K562 (cell line): ENCODE measurements around the gene ZSCAN32. TPM values are rescaled to one million over a fixed set of nuclear protein-coding genes. Genes with fewer than 3 reads are reported as not detected.
A peak's percentile ranks its signal among the peaks of the same experiment; 100 is the strongest.

Experiments used
- BRCA1 ChIP-seq, 2 experiments: fragments of 450-650 bp in 1 of 2; sonication (generic) in 1 of 2; formaldehyde crosslinking in 1 of 2; IDR thresholded peaks; 2 replicates each; pipeline versions ENCODE4 v1.5.0 to v1.6.1; 2017 to 2020; ENCODE audit warnings: mild to moderate bottlenecking in 1 of 2, missing genetic modification reagents in 1 of 2
- CEBPZ ChIP-seq: fragments of 150-350 bp; IDR thresholded peaks from 2 replicates; pipeline ENCODE4 v1.6.1; 2014; ENCODE audit warnings: low read depth, mild to moderate bottlenecking, low read length, borderline replicate concordance
- DEAF1 ChIP-seq: fragments of 450-650 bp; formaldehyde crosslinking; IDR thresholded peaks from 2 replicates; pipeline ENCODE4 v1.4.0; 2020; ENCODE audit warnings: mild to moderate bottlenecking, moderate library complexity
- HNRNPH1 ChIP-seq: fragments of 200-400 bp; formaldehyde crosslinking; optimal IDR thresholded peaks from 2 replicates; pipeline ENCODE3; 2017; ENCODE audit warnings: low read depth, mild to moderate bottlenecking, low read length, moderate library complexity
- ID3 ChIP-seq, 2 experiments: fragments of 250-450 bp in 1 of 2; fragments of 450-650 bp in 1 of 2; sonication (Bioruptor Pico) in 1 of 2; IDR thresholded peaks; 2 replicates each; pipeline versions ENCODE4 v1.6.1 to v1.8.0; 2016 to 2021; ENCODE audit warnings: mild to moderate bottlenecking in 2 of 2, moderate library complexity in 2 of 2, missing compliant biosample characterization in 1 of 2, missing genetic modification characterization in 1 of 2
- MAX ChIP-seq: sonication (generic); formaldehyde crosslinking; IDR thresholded peaks from 2 replicates; pipeline ENCODE4 v1.9.0; 2022; ENCODE audit warnings: mild to moderate bottlenecking, missing genetic modification reagents
- PHF8 ChIP-seq: fragments of 200-600 bp; sonication (generic); IDR thresholded peaks from 2 replicates; pipeline ENCODE4 v1.6.1; 2012; ENCODE audit warnings: mixed run types, mild to moderate bottlenecking, inconsistent platforms, low read length, moderate library complexity, borderline replicate concordance
- PRPF4 ChIP-seq: fragments of 200-400 bp; formaldehyde crosslinking; IDR thresholded peaks from one replicate; pipeline ENCODE4 v1.6.1; 2017; ENCODE audit warnings: low read length, low read depth, mild to moderate bottlenecking; ENCODE audit not compliant: insufficient read depth, poor library complexity, severe bottlenecking
- RCOR1 ChIP-seq, 2 experiments: IDR thresholded peaks; 2 replicates each; pipeline ENCODE4 v1.6.1; 2012; ENCODE audit warnings: low read depth in 2 of 2, low read length in 2 of 2, borderline replicate concordance in 1 of 2, improper control_type of control experiment in 1 of 2
- RNF219 ChIP-seq: fragments of 250-450 bp; sonication (Bioruptor Pico); IDR thresholded peaks from 2 replicates; pipeline ENCODE4 v1.5.0; 2022; ENCODE audit warnings: mild to moderate bottlenecking
- SRSF7 ChIP-seq: fragments of 200-400 bp; formaldehyde crosslinking; optimal IDR thresholded peaks from 2 replicates; pipeline ENCODE3; 2017; ENCODE audit warnings: mild to moderate bottlenecking, low read depth, low read length
- TRIM25 ChIP-seq: fragments of 450-650 bp; IDR thresholded peaks from 2 replicates; pipeline ENCODE4 v1.7.0; 2016; ENCODE audit warnings: borderline replicate concordance
- ZFP1 ChIP-seq: fragments of 450-650 bp; formaldehyde crosslinking; IDR thresholded peaks from 2 replicates; pipeline ENCODE4 v1.4.0; 2020; ENCODE audit warnings: mild to moderate bottlenecking, mixed read lengths
- ZNF165 ChIP-seq: fragments of 250-450 bp; sonication (Bioruptor Pico); IDR thresholded peaks from 2 replicates; pipeline ENCODE4 v1.4.0; 2020; ENCODE audit warnings: borderline replicate concordance
- ZNF347 ChIP-seq: fragments of 450-650 bp; formaldehyde crosslinking; IDR thresholded peaks from 2 replicates; pipeline ENCODE4 v1.4.0; 2020; ENCODE audit warnings: low read depth, mild to moderate bottlenecking, moderate library complexity
- ZNF696 ChIP-seq: fragments of 250-450 bp; sonication (Bioruptor Pico); conservative IDR thresholded peaks from 2 replicates; pipeline ENCODE4 v1.4.0; 2020; ENCODE audit warnings: mild to moderate bottlenecking, moderate library complexity
- polyA plus RNA-seq, 8 experiments: library from polyadenylated mRNA; depleted of rRNA in 4 of 8; stranded (reverse) in 5 of 8; unstranded in 3 of 8; fragments of >200 nt; fragmentation: Nextera tagmentation in 2 of 8; fragmentation: Illumina TruSeq in 1 of 8; extraction: Ambion mirVana in 2 of 8; extraction: Trizol in 1 of 8; gene quantifications; 2 replicates each; pipeline versions ENCODE4 v1.2.1 to v1.2.3, GENCODE V29; 2011 to 2014; ENCODE audit warnings: inconsistent platforms in 1 of 8, missing spikeins in 1 of 8
- total RNA-seq, 7 experiments: library from RNA; depleted of rRNA in 6 of 7; stranded (reverse); fragments of >200 nt in 6 of 7; fragmentation: Illumina TruSeq in 2 of 7; extraction: Trizol in 2 of 7; gene quantifications; 2 replicates each; pipeline versions ENCODE4 v1.2.1 to v1.2.3, GENCODE V29; 2011 to 2021; ENCODE audit warnings: low replicate concordance in 1 of 7

Gene ZSCAN32
- total and polyA plus RNA-seq, 9 of the 15 experiments (the other 6 are each of a cell fraction or from before 2014, with no cell fraction given) = 16.0 to 29.4 (median 19.2) TPM

- no peak for TF ChIP-seq ID3 (CRISPR knock-in tag; IDR thresholded peaks at IDR 0.05)
- TF ChIP-seq ID3 (tag; IDR thresholded peaks at IDR 0.05) = peak; percentile 78
- TF ChIP-seq BRCA1 (IDR thresholded peaks at IDR 0.05) = no peak
- TF ChIP-seq BRCA1 (CRISPR knock-in tag; IDR thresholded peaks at IDR 0.05) = no peak
- TF ChIP-seq ZFP1 (CRISPR knock-in tag) = no peak
- no peak for TF ChIP-seq HNRNPH1
- TF ChIP-seq ZNF696 (CRISPR knock-in tag) = no peak
- TF ChIP-seq DEAF1 (CRISPR knock-in tag) = no peak
- TF ChIP-seq ZNF347 (CRISPR knock-in tag) = no peak
- TF ChIP-seq MAX (CRISPR knock-in tag) = peak; percentile 42; the same call in 1 of the 2 replicates
- no peak for TF ChIP-seq ZNF165
- no peak for TF ChIP-seq PHF8
- peak; percentile 70 to 99; a peak in 3 of 4 replicates for TF ChIP-seq RCOR1 (IDR thresholded peaks at IDR 0.05; ENCODE audit: borderline replicate concordance in 1 of 2, low read depth in 2 of 2, low read length in 2 of 2)
- no peak for TF ChIP-seq PRPF4
- TF ChIP-seq CEBPZ = no peak
- no peak for TF ChIP-seq TRIM25
- TF ChIP-seq SRSF7 = no peak
- TF ChIP-seq RNF219 = no peak
Measured at GRCh38 chr16:3348547-3349167, 52.1 kb downstream of the ZSCAN32 start (continued).
